Testis (tissue), 3 donors: ENCODE data around the gene ADAMTS16. TPM values are rescaled to one million over a fixed set of nuclear protein-coding genes. Genes with fewer than 3 reads are reported as not detected.

Experiments used
- DNase-seq: peaks from one replicate; pipeline ENCODE4 v3.0.0-alpha.2; 2019
- H3K27ac ChIP-seq, 2 donors: fragments of 200-600 bp; sonication (generic); one replicate each; pipeline ENCODE4 v1.5.1; 2019
- H3K27me3 ChIP-seq: fragments of 200-600 bp; sonication (generic); one replicate; pipeline ENCODE4 v1.5.1; 2019
- H3K36me3 ChIP-seq: fragments of 200-600 bp; sonication (generic); one replicate; pipeline ENCODE4 v1.5.1; 2017; ENCODE audit warnings: low read depth; ENCODE audit errors: missing control alignments
- H3K4me1 ChIP-seq: fragments of 200-600 bp; sonication (generic); one replicate; pipeline ENCODE4 v1.5.1; 2019
- H3K4me3 ChIP-seq, 2 donors: fragments of 200-600 bp; sonication (generic); one replicate each; pipeline ENCODE4 v1.5.1; 2017 to 2019
- H3K9me3 ChIP-seq: fragments of 200-600 bp; sonication (generic); one replicate; pipeline ENCODE4 v1.5.1; 2017
- POLR2A ChIP-seq: fragments of 450-650 bp; IDR thresholded peaks from one replicate; pipeline ENCODE4 v1.6.1; 2017; ENCODE audit warnings: antibody characterized with exemption, mild to moderate bottlenecking, moderate library complexity
- WGBS, 2 donors: methylation state at CpG; one replicate each; pipeline ENCODE4 v1.1.5; 2018; 5-methylcytosine and 5-hydroxymethylcytosine counted together
- intact Hi-C: fragments of 100-400 bp; cut with DNase I; formaldehyde crosslinking; loops from one replicate; pipeline ENCODE4 v1.15.1; 2023; ENCODE audit warnings: low total_unique reads
- polyA plus RNA-seq: library from polyadenylated mRNA; stranded (reverse); fragments of 350-450 nt; fragmentation: Illumina TruSeq; extraction: RNeasy Lipid Tissue Mini Kit (QIAGEN cat#74804); gene quantifications from one replicate; pipeline ENCODE4 v1.2.3, GENCODE V29; 2014; ENCODE audit warnings: low read depth, low replicate concordance; ENCODE audit not compliant: insufficient read depth
- total RNA-seq, 2 donors: library from RNA; depleted of rRNA; stranded (reverse); fragments of >200 nt; gene quantifications; one replicate each; pipeline ENCODE4 v1.2.3, GENCODE V29; 2016
- TF ChIP-seq, protein P1 (sequence below), 3 experiments: fragments of 450-650 bp in 2 of 3; fragments of 200-600 bp in 1 of 3; sonication (generic) in 1 of 3; IDR thresholded peaks; one replicate each; pipeline ENCODE4 v1.5.1; 2016 to 2019; ENCODE audit warnings: antibody characterized with exemption in 3 of 3, mild to moderate bottlenecking in 2 of 3, moderate library complexity in 1 of 3

The ADAMTS16 gene
- total and polyA plus RNA-seq, 3 donors from 2014 or later = 0.16 to 4.7 (median 0.37) TPM

DNA sequence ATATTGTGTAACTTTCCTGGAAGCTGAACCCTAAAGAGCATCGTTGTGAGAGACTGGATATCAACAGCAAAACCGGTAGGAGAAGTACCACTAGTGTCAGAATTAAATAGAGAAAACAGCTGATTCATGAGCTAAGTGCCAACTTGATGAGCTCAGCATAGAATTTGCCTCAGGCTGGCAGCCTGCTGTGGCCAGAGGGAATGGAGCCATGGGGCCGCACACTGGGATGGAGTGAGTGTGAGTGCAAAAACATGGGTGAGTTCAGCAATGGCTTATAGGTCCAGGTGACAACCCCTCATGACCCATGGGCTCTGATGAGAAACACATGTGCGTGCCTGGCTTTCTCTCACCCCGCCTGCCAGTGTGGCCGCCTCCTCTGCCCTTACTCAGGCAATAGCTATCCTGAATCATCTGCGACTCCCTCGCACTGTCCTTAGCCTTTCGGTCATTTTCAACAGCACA, 25.4 kb downstream of the ADAMTS16 start:
- no peaks in the 10 kb centered on the region for H3K36me3 ChIP-seq
- H3K4me3 ChIP-seq = no peak overlapping the region
- H3K9me3 ChIP-seq = no peaks in the 10 kb centered on the region
- H3K27me3 ChIP-seq = no peaks in the 10 kb centered on the region
- DNase-seq = no peak
- TF ChIP-seq, protein P1, sequence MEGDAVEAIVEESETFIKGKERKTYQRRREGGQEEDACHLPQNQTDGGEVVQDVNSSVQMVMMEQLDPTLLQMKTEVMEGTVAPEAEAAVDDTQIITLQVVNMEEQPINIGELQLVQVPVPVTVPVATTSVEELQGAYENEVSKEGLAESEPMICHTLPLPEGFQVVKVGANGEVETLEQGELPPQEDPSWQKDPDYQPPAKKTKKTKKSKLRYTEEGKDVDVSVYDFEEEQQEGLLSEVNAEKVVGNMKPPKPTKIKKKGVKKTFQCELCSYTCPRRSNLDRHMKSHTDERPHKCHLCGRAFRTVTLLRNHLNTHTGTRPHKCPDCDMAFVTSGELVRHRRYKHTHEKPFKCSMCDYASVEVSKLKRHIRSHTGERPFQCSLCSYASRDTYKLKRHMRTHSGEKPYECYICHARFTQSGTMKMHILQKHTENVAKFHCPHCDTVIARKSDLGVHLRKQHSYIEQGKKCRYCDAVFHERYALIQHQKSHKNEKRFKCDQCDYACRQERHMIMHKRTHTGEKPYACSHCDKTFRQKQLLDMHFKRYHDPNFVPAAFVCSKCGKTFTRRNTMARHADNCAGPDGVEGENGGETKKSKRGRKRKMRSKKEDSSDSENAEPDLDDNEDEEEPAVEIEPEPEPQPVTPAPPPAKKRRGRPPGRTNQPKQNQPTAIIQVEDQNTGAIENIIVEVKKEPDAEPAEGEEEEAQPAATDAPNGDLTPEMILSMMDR (IDR thresholded peaks at IDR 0.05) = no peak
- no peak for TF ChIP-seq POLR2A
- intact Hi-C loops = no loop called here
- H3K27ac ChIP-seq = no peak overlapping the region
- no peaks in the 10 kb centered on the region for H3K4me1 ChIP-seq
- WGBS, 2 donors = 83 to 89% methylated on average over 9 of the region's 9 CpGs

DNA sequence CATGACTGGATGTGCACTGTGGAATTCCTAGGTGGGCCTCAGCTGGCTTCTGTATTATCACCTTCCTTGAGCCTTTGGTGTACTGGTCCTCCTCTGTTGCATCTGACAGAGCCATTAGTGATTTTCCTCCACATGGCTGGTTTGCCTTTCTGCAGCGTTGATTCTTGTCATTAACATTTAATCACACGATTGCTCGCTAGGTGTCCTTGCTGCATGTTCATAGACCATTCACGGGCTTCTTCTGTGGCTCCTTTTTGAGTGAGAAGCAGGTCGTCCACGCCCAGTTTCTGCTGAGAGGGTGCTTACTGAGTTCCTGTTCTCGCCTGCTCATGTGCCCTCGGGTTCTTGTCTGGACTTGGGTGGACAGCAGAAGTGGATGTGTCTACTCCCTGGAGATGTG, 29.3 kb downstream of the ADAMTS16 start:
- no peaks in the 10 kb centered on the region for H3K27me3 ChIP-seq
- no peaks in the 10 kb centered on the region for H3K4me1 ChIP-seq
- H3K9me3 ChIP-seq = no peaks in the 10 kb centered on the region
- TF ChIP-seq POLR2A = no peak
- TF ChIP-seq, protein P1 (IDR thresholded peaks at IDR 0.05) = no peak
- H3K27ac ChIP-seq = no peak overlapping the region
- 87 to 97% methylated on average over 8 of the region's 8 CpGs for WGBS, 2 donors
- no peak overlapping the region for H3K4me3 ChIP-seq
- no peak for DNase-seq
- intact Hi-C loops = no loop called here
- no peaks in the 10 kb centered on the region for H3K36me3 ChIP-seq

DNA sequence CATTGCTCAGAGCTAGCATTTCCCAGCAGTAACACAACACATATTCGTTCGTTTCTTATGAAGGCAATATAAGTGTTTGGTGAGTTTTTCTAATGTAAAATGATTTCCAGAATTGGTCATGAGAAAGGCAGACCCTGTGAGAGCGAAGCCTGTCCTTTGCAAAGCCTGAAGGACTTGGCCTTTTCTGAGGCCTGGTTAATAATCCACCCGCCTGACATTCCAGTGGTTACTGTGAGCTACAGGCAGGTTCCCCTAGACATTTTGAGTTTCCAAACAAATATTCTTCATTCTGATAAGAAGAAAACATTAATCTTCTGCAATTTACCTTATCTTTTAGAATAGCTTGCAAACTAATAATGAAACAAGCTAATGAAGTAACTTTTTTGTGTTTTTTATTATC, 38.0 kb downstream of the ADAMTS16 start:
- no peak for TF ChIP-seq POLR2A
- TF ChIP-seq, protein P1 (IDR thresholded peaks at IDR 0.05) = no peak
- no peaks in the 10 kb centered on the region for H3K4me1 ChIP-seq
- no peaks in the 10 kb centered on the region for H3K27me3 ChIP-seq
- no peak overlapping the region for H3K4me3 ChIP-seq
- 70 to 73% methylated on average over 4 of the region's 4 CpGs for WGBS, 2 donors
- DNase-seq = no peak
- no peak overlapping the region for H3K27ac ChIP-seq
- no peaks in the 10 kb centered on the region for H3K9me3 ChIP-seq
- intact Hi-C loops = no loop called here
- H3K36me3 ChIP-seq = no peaks in the 10 kb centered on the region

DNA sequence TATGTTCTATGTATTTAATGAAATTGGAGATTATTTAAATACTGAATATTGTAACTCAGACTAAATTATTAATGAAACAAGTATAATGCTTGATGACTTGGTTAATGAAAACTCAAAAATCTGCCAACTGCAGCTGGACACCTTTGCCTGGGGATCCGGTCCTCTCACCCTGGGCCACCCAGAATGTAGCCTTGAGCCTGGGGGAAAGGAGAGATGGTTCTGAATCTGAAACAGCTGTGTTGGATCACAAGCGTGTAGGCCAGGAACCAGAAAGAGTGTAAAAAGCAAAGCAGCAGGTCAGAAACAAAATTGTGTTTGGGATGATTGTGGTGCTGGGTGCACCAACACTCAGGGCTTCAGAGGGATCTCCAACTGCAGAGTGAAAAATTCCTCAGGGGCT, 38.5 kb downstream of the ADAMTS16 start:
- Histone ChIP-seq H3K4me3 (no peak overlapping the region), H3K4me1 (no peaks in the 10 kb centered on the region), H3K9me3 (no peaks in the 10 kb centered on the region), H3K27ac (no peak overlapping the region), H3K27me3 (no peaks in the 10 kb centered on the region), H3K36me3 (no peaks in the 10 kb centered on the region)
- TF ChIP-seq, protein P1 (IDR thresholded peaks at IDR 0.05) = no peak
- TF ChIP-seq POLR2A = no peak
- intact Hi-C loops = no loop called here
- DNase-seq = no peak
- WGBS, 2 donors = 57 to 75% methylated on average over 2 of the region's 2 CpGs

DNA sequence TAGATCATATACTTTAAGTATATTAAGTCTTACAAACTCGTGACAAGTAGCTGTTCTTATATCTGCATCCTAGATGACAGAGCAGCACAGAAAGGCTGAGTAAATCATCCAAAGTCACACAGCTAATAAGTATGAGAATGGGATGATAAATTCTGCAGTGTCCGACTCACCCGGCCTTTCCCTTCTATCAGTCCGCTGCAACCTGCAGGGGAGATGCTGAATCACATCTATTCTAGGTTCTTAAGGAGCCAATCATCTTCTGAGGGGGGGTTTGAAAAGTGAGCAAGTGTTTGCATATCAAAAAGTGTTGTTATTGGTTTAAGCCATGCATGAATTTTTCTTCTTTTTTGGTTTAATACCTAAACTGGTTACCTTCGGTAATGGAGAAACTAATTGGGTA, 38.9 kb downstream of the ADAMTS16 start:
- Histone ChIP-seq H3K4me3 (no peak overlapping the region), H3K4me1 (no peaks in the 10 kb centered on the region), H3K27ac (no peak overlapping the region), H3K36me3 (no peaks in the 10 kb centered on the region), H3K27me3 (no peaks in the 10 kb centered on the region), H3K9me3 (no peaks in the 10 kb centered on the region)
- no peak for DNase-seq
- WGBS, 2 donors = 85 to 92% methylated on average over 5 of the region's 5 CpGs
- TF ChIP-seq POLR2A = no peak
- TF ChIP-seq, protein P1 (IDR thresholded peaks at IDR 0.05) = no peak
- intact Hi-C loops = no loop called here
